ENCODE measurements around the gene CZIB.

GRCh38 chr1:53260631-53261247, 40.3 kb upstream of the CZIB start:
- TF ChIP-seq POLR2A (IDR thresholded peaks at IDR 0.05) (no peak), CTCF (IDR thresholded peaks at IDR 0.05) (no peak)
